GM18526 (cell line): ENCODE data around the gene ERICH3.

Source experiments
- POLR2A ChIP-seq: IDR thresholded peaks from 3 replicates; pipeline ENCODE4 v1.6.1; 2011; ENCODE audit not compliant: insufficient read length; ENCODE audit errors: extremely low read depth

ERICH3 gene

GRCh38 chr1:74579425-74579824 lies 94.2 kb downstream of the ERICH3 start:
- no peak for TF ChIP-seq POLR2A

DNA sequence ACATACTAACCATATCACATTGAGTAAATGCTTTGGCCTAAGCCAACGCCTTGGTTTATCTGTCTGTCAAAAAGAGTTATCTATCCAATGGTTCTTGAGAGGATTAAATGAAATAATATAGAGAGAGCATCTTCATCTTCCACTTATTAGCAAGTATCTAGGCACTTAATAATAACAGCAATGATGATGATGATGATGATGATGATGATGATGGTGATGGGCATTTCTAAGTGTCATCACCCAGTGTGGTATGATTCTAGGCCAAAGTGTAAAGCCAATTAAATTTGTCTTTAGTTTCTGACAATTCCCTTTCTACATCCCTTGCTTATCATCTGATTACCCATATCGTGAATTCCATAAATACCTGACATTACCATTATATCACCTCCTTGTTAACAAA lies 95.5 kb downstream of the ERICH3 start:
- TF ChIP-seq POLR2A, result no peak

- TF ChIP-seq POLR2A, result no peak
Measured at GRCh38 chr1:74571891-74572290, 101.7 kb downstream of the ERICH3 start.

- TF ChIP-seq POLR2A, result no peak
Measured at GRCh38 chr1:74571493-74571800, 102.1 kb downstream of the ERICH3 start.

DNA sequence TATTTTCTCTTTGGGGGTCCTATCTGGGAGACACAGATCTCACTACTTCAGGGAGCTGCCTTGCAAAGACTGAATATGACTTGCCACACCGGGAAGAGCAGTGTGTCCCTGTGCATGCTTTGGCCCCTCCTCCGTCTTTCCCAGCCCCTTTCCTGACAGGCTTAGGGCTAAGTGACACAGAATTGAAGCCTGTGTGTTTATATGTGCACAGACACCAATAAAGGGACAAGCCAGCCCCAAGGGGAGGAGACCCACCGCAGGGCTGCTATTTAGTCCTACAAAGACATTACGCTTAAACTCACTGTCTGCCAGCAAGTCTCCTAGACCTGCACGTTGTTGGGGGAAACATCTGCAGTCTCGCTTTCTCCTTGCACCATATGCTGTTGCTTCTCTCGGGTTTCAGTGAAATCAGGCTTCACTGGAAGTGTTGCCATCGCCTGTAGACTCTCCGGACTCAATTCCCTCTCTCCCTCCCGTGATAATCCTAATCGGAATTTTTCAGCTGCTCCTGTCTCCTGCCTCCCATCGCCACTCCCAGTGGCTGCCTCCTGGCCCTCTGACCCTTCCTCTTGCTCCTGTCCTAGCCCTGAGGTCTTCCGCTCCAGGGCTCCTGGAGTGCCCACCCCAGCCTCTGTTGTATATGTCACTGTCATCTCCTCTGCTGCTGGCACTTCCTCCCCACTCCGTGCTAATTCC lies 102.6 kb downstream of the ERICH3 start:
- TF ChIP-seq POLR2A, result no peak

DNA sequence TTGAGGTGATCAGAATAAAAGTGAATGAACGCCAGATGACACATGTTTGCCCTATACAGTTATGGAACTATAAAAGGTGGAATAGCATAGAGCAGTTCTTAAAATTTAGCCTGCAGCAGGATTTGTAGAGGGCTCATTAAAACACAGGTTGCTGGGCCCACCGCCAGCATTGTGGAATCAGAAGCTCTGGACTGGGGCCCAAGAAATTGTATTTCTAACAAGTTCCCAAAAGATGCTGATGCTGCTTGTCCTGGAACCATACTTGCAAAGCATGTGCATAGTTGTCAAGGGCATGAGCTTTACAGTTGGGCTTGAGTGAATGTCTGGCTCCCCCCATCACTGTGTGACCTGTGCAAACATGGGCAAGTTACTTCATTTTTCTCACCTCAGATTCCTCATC lies 123.7 kb downstream of the ERICH3 start:
- no peak for TF ChIP-seq POLR2A

- no peak for TF ChIP-seq POLR2A
Measured at GRCh38 chr1:74548961-74549750, 124.4 kb downstream of the ERICH3 start.

- no peak for TF ChIP-seq POLR2A
Measured at GRCh38 chr1:74545821-74546220, 127.8 kb downstream of the ERICH3 start.

DNA sequence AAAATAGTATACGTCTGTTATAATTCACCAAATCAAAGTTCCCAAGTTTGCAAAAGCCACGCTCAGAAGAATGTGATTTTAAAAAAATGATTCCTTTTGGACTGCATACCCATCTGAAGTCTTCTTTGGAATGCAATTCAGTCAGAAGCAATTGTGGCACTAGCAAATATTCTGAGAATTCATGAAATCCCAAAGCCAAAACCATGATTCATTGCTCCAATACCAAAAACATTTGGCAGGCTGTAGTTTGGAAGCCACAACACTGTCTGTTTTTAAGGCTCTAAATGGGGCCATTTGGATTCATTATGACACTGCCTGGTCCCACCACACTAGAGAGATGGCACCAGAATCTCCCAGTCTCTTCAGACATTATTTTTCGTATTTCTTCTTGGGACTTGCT lies 139.4 kb downstream of the ERICH3 start:
- no peak for TF ChIP-seq POLR2A

- TF ChIP-seq POLR2A, result no peak
Measured at GRCh38 chr1:74531796-74532195, 141.8 kb downstream of the ERICH3 start.

DNA sequence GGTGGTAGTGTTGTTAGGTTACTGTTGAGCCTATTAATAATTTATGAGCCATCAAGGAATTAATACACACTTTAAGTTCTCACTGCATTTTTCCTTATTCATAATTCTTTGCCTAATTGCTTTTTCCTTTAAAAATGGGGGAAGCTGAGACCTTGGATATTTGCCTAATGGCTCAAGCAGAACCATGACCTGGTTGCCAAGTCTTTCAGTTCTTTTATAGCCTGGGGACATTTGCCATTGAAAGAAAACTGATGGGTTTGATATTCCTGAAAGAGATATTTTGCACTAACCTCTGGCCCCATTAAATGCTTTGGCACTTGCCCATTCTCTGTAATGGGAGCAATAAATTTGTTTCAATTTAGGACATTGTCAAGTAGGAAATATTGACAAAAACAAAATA lies 142.7 kb downstream of the ERICH3 start:
- TF ChIP-seq POLR2A, result no peak

GRCh38 chr1:74528123-74528522 lies 145.5 kb downstream of the ERICH3 start:
- no peak for TF ChIP-seq POLR2A

DNA sequence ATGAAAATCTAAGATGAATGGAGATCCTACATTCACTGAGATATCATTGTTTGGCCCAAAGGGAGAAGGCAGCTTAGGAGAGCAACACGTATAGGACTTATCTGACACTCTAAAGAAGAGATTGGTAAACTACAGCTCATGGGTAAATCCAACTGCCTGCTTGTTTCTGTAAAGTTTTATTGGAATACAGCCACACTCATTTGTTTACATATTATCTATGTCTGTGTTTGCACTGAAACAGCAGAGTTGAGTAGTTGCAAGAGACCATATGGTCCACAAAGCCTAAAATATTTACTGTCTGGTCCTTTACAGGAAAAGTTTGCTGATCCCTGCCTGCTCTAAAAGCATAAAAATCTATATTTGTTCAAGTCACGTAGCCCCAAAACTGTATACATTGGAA lies 146.9 kb downstream of the ERICH3 start:
- TF ChIP-seq POLR2A, result no peak

GRCh38 chr1:74523873-74524480 lies 149.6 kb downstream of the ERICH3 start:
- TF ChIP-seq POLR2A, result no peak

DNA sequence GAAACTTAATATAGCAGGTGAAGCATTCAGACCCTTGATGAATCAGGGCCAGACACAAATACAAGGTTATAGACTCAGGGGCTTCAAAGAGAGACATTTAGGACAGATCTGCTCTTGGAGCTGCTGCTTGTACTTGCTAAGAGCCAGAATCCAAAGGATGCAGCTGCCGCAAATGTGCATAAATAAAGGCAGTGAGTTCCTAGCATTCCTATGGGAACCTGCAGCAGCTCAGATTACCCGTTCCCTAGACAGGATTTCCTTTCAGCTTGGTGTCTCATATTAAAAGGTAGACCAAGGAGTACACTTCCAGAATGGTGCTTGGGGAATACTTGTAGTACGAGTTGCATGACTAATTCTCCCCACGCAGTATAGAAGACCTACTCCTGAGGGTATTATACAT lies 151.4 kb downstream of the ERICH3 start:
- TF ChIP-seq POLR2A, result no peak
